ENCODE measurements around the gene EYS.
"Not testable (repeated sequence)": the region's sequence is repeated elsewhere in the genome, so short reads cannot be mapped to it uniquely, and the experiment has no call there.

The EYS gene

DNA sequence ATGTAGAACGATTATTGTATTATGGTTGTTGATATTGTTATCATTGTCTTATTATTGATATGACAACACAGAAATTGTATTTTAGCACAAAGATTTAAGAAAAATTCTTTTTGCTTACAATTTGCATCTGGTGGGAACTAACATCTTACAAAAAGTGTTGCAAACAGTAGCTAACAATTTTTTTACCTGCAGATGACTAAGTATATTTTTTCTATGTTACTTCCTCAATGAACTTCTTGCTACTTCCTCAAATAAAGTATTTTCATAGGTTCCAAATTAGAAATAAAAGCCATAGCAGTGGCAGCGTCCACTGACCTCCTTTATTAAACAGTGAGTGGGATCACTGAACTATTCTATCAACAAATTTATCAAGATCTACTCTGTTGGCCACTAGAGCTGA lies 1224.4 kb downstream of the EYS start:
- H3K4me1 ChIP-seq, result no peaks in the 10 kb centered on the region
- H3K36me3 ChIP-seq (ENCODE audit: control insufficient read depth, insufficient read depth, low read length), result no peaks in the 10 kb centered on the region
- H3K27me3 ChIP-seq (ENCODE audit: control insufficient read depth, insufficient read depth, low read length), result no peaks in the 10 kb centered on the region
- no peak overlapping the region for H3K9ac ChIP-seq
- H2AFZ ChIP-seq, result no peak overlapping the region
- no peak overlapping the region for H3K4me2 ChIP-seq (ENCODE audit: low read length)
- no peak overlapping the region for H3K27ac ChIP-seq
- TF ChIP-seq, protein P1, sequence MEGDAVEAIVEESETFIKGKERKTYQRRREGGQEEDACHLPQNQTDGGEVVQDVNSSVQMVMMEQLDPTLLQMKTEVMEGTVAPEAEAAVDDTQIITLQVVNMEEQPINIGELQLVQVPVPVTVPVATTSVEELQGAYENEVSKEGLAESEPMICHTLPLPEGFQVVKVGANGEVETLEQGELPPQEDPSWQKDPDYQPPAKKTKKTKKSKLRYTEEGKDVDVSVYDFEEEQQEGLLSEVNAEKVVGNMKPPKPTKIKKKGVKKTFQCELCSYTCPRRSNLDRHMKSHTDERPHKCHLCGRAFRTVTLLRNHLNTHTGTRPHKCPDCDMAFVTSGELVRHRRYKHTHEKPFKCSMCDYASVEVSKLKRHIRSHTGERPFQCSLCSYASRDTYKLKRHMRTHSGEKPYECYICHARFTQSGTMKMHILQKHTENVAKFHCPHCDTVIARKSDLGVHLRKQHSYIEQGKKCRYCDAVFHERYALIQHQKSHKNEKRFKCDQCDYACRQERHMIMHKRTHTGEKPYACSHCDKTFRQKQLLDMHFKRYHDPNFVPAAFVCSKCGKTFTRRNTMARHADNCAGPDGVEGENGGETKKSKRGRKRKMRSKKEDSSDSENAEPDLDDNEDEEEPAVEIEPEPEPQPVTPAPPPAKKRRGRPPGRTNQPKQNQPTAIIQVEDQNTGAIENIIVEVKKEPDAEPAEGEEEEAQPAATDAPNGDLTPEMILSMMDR (IDR thresholded peaks at IDR 0.05), result no peak
- no peaks in the 10 kb centered on the region for H3K79me2 ChIP-seq
- no peak overlapping the region for H3K4me3 ChIP-seq (ENCODE audit: low read depth, low read length)
- H3K9me3 ChIP-seq (ENCODE audit: control insufficient read depth, low read length), result no peaks in the 10 kb centered on the region

DNA sequence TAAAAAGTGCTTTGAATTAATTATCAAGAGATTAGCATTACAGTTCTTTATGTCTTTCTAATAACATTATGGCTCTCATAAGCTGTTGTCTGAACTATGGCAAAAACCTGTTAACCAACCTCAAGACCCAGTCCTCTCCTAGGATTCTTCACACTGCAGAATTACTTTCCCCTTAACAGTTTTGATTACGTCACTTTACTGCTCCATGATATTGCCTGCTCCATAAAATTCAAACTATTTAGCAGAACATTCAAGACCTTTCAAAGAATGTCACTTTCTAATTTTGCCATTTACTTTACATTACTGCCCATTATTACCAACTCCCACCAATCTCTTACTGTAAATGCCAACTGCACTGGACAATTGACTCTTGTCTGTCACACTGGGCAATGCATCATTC lies 1227.9 kb downstream of the EYS start:
- no peaks in the 10 kb centered on the region for H3K4me1 ChIP-seq
- no peaks in the 10 kb centered on the region for H3K9me3 ChIP-seq (ENCODE audit: control insufficient read depth, low read length)
- no peak overlapping the region for H3K4me2 ChIP-seq (ENCODE audit: low read length)
- no peak overlapping the region for H3K4me3 ChIP-seq (ENCODE audit: low read depth, low read length)
- no peak overlapping the region for H2AFZ ChIP-seq
- no peaks in the 10 kb centered on the region for H3K36me3 ChIP-seq (ENCODE audit: control insufficient read depth, insufficient read depth, low read length)
- TF ChIP-seq, protein P1 (IDR thresholded peaks at IDR 0.05), result no peak
- no peaks in the 10 kb centered on the region for H3K27me3 ChIP-seq (ENCODE audit: control insufficient read depth, insufficient read depth, low read length)
- no peaks in the 10 kb centered on the region for H3K79me2 ChIP-seq
- no peak overlapping the region for H3K9ac ChIP-seq
- H3K27ac ChIP-seq, result no peak overlapping the region

DNA sequence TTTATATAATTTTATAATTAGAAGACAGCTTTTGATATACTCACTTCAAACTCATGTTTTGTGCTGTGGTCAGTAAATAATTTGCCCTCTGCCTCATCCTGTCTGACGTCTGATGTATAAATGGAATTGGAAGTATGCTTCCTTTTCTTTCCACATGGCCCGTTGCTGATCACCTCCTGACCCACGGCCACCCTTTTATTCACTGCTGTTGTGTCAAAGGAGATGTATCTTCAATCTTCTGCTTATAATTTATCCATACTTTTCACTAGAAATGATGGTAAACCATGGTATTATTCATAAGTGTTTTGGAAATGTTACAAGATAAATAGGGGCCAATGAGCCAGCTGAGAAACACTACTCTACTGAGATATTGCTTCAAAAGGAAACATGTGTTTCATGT lies 1229.6 kb downstream of the EYS start:
- Histone ChIP-seq H3K4me3 (ENCODE audit: low read depth, low read length) (no peak overlapping the region), H3K36me3 (ENCODE audit: control insufficient read depth, insufficient read depth, low read length) (no peaks in the 10 kb centered on the region), H3K4me1 (no peaks in the 10 kb centered on the region), H3K4me2 (ENCODE audit: low read length) (no peak overlapping the region), H2AFZ (no peak overlapping the region), H3K79me2 (no peaks in the 10 kb centered on the region), H3K9me3 (ENCODE audit: control insufficient read depth, low read length) (no peaks in the 10 kb centered on the region), H3K27ac (no peak overlapping the region), H3K9ac (no peak overlapping the region), H3K27me3 (ENCODE audit: control insufficient read depth, insufficient read depth, low read length) (no peaks in the 10 kb centered on the region)
- TF ChIP-seq, protein P1 (IDR thresholded peaks at IDR 0.05), result no peak

DNA sequence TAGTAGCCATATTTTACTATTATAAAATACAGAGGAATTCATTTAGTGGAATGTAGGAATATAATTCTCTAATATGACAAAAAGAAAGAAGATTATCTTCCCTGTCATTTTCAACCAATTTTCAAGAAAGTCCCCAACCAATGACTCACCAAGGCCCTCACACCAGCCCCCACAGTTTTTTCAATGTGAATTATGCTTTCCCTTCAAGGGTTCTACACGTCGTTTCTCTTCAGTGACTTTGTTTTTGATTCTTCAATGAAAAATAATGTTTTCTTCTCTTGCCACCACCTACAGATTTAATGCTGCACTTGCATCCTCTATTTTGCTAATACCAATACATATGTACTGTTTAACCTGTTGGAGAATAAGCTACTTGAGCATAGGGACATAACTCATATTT lies 1230.1 kb downstream of the EYS start:
- Histone ChIP-seq H2AFZ (no peak overlapping the region), H3K27me3 (ENCODE audit: control insufficient read depth, insufficient read depth, low read length) (no peaks in the 10 kb centered on the region), H3K4me3 (ENCODE audit: low read depth, low read length) (no peak overlapping the region), H3K27ac (no peak overlapping the region), H3K79me2 (no peaks in the 10 kb centered on the region), H3K4me2 (ENCODE audit: low read length) (no peak overlapping the region), H3K36me3 (ENCODE audit: control insufficient read depth, insufficient read depth, low read length) (no peaks in the 10 kb centered on the region), H3K4me1 (no peaks in the 10 kb centered on the region), H3K9ac (no peak overlapping the region), H3K9me3 (ENCODE audit: control insufficient read depth, low read length) (no peaks in the 10 kb centered on the region)
- TF ChIP-seq, protein P1 (IDR thresholded peaks at IDR 0.05), result no peak

DNA sequence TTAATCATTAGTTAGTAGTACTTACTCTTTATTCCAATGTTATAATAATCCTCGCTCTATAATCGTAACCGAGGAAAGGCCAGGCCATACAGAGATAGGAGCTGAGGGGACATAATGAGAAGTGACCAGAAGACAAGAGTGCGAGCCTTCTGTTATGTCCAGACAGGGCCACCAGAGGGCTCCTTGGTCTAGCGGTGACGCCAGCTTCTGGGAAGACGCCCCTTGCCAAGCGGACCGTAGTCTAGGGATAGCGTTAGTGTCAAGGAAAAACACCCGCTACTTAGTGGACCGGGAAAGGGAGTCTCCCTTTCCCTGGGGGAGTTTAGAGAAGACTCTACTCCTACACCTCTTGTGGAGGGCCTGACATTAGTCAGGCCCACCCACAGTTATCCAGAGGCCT lies 1237.6 kb downstream of the EYS start:
- H3K27ac ChIP-seq; H3K9ac ChIP-seq; H3K9me3 ChIP-seq (ENCODE audit: control insufficient read depth, low read length); H3K36me3 ChIP-seq (ENCODE audit: control insufficient read depth, insufficient read depth, low read length); H2AFZ ChIP-seq; H3K27me3 ChIP-seq (ENCODE audit: control insufficient read depth, insufficient read depth, low read length); H3K79me2 ChIP-seq; H3K4me1 ChIP-seq; H3K4me2 ChIP-seq (ENCODE audit: low read length); H3K4me3 ChIP-seq (ENCODE audit: low read depth, low read length): not testable (repeated sequence)

All from parathyroid adenoma (tissue), 2 donors.